NCI-H2196 (cell line): ENCODE measurements around the gene SCRN1.

Experiments
- DNase-seq: peaks from one replicate; lab custom pipeline; 2025; ENCODE audit not compliant: unreplicated experiment; lab: John Stamatoyannopoulos, UW

The SCRN1 gene

GRCh38 chr7:29935111-29935510, 54.5 kb downstream of the SCRN1 start:
- DNase-seq = no peak

GRCh38 chr7:29929018-29929807, 60.4 kb downstream of the SCRN1 start:
- no peak for DNase-seq

- no peak for DNase-seq
Measured at GRCh38 chr7:29926741-29927140, 62.9 kb downstream of the SCRN1 start.

- no peak for DNase-seq
Measured at GRCh38 chr7:29926216-29926615, 63.4 kb downstream of the SCRN1 start.

GRCh38 chr7:29924684-29925083, 64.9 kb downstream of the SCRN1 start:
- no peak for DNase-seq

GRCh38 chr7:29924006-29924405, 65.6 kb downstream of the SCRN1 start:
- no peak for DNase-seq

GRCh38 chr7:29922921-29923700, 66.5 kb downstream of the SCRN1 start:
- DNase-seq = no peak

- DNase-seq = peak; percentile 43
Measured at GRCh38 chr7:29921404-29922010, 68.1 kb downstream of the SCRN1 start.

- DNase-seq = no peak
Measured at GRCh38 chr7:29920491-29920890, 69.1 kb downstream of the SCRN1 start.

- no peak for DNase-seq
Measured at GRCh38 chr7:29919790-29920189, 69.8 kb downstream of the SCRN1 start.

- no peak for DNase-seq
Measured at GRCh38 chr7:29918850-29919249, 70.8 kb downstream of the SCRN1 start.

- no peak for DNase-seq
Measured at GRCh38 chr7:29917641-29918040, 72.0 kb downstream of the SCRN1 start.

- DNase-seq = no peak
Measured at GRCh38 chr7:29915481-29916215, 74.0 kb downstream of the SCRN1 start.

- no peak for DNase-seq
Measured at GRCh38 chr7:29914180-29914579, 75.4 kb downstream of the SCRN1 start.

GRCh38 chr7:29906200-29907022, 83.2 kb downstream of the SCRN1 start:
- DNase-seq = no peak

- DNase-seq = no peak
Measured at GRCh38 chr7:29900745-29901144, 88.9 kb downstream of the SCRN1 start.

- no peak for DNase-seq
Measured at GRCh38 chr7:29898301-29898700, 91.3 kb downstream of the SCRN1 start.

GRCh38 chr7:29896685-29897411, 92.8 kb downstream of the SCRN1 start:
- no peak for DNase-seq

- DNase-seq = no peak
Measured at GRCh38 chr7:29895559-29895958, 94.0 kb downstream of the SCRN1 start.

- DNase-seq = no peak
Measured at GRCh38 chr7:29894256-29894655, 95.3 kb downstream of the SCRN1 start.
